Type B pancreatic cell (in vitro differentiated cells): ENCODE measurements around the gene LINC01488. TPM values are rescaled to one million over a fixed set of nuclear protein-coding genes. Genes with fewer than 3 reads are reported as not detected.

ENCODE experiments used
- DNase-seq: peaks from one replicate; pipeline ENCODE4 v3.0.0; 2021; ENCODE audit warnings: mixed read lengths; ENCODE audit not compliant: unreplicated experiment; ENCODE audit errors: extremely low spot score
- H3K27ac Mint-ChIP-seq: 2 replicates; pipeline ENCODE4 v1.8.0; 2021; ENCODE audit warnings: mild to moderate bottlenecking, mixed read lengths
- H3K27me3 Mint-ChIP-seq: 2 replicates; pipeline ENCODE4 v1.8.0; 2021; ENCODE audit warnings: mixed read lengths
- H3K36me3 Mint-ChIP-seq: 2 replicates; pipeline ENCODE4 v1.8.0; 2021; ENCODE audit warnings: mixed read lengths
- H3K4me1 Mint-ChIP-seq: one replicate; pipeline ENCODE4 v1.8.0; 2021; ENCODE audit warnings: mixed read lengths; ENCODE audit not compliant: unreplicated experiment
- H3K4me3 Mint-ChIP-seq: 2 replicates; pipeline ENCODE4 v1.8.0; 2021; ENCODE audit warnings: mild to moderate bottlenecking, mixed read lengths
- H3K9me3 Mint-ChIP-seq: 2 replicates; pipeline ENCODE4 v1.8.0; 2021; ENCODE audit warnings: mixed read lengths
- total RNA-seq: library from RNA; stranded (reverse); gene quantifications from 2 replicates; pipeline ENCODE4 v1.2.1, GENCODE V29; 2021; ENCODE audit warnings: low replicate concordance
- TF ChIP-seq, protein P1 (sequence below): fragments of 200-600 bp; sonication (generic); conservative IDR thresholded peaks from 2 replicates; pipeline ENCODE4 v1.5.0; 2021; ENCODE audit warnings: antibody characterized with exemption, mild to moderate bottlenecking

LINC01488 gene
- total RNA-seq, 1 donor from 2014 or later, result not detected

DNA sequence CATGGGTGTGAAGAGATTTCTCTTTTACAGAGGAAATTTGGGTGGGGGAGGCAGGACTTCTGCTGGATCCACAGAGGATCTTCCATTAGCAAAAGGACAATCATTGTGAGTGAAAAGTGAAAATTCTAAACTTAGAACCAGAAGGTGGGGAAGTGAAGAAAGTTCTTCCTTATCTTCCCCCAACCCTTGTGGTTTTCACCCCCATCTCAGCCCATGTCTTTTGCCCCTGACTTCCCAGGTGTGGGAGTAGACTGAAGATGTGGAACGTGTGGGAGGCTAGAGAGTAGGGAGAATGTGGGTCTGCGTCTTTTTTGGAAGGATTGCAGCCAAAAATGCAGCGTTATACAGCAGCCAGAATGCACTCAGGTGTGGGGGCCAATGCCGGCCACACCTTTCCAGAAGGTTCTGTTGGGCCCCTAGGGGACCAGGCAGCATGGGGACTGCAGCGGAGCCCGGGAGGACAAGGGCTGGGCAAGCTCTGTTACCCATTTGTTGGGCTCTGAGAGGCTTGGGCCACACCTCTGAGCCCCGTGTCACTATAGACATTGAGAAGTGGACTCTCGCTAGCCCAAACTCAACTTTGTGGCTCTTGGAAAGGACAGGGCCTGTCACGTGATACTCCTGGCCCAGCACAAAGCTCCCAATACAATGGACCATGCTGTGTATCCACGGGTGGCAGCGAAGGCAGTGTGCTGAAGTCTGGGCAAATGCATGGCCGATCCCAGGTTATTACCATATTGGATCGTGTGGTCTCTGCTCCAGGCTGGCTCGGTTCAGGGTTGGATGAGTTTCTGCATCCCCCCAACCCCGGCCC, 32.8 kb upstream of the LINC01488 start:
- H3K36me3 Mint-ChIP-seq, result no peaks in the 10 kb centered on the region
- TF ChIP-seq, protein P1, sequence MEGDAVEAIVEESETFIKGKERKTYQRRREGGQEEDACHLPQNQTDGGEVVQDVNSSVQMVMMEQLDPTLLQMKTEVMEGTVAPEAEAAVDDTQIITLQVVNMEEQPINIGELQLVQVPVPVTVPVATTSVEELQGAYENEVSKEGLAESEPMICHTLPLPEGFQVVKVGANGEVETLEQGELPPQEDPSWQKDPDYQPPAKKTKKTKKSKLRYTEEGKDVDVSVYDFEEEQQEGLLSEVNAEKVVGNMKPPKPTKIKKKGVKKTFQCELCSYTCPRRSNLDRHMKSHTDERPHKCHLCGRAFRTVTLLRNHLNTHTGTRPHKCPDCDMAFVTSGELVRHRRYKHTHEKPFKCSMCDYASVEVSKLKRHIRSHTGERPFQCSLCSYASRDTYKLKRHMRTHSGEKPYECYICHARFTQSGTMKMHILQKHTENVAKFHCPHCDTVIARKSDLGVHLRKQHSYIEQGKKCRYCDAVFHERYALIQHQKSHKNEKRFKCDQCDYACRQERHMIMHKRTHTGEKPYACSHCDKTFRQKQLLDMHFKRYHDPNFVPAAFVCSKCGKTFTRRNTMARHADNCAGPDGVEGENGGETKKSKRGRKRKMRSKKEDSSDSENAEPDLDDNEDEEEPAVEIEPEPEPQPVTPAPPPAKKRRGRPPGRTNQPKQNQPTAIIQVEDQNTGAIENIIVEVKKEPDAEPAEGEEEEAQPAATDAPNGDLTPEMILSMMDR, result no peak
- no peaks in the 10 kb centered on the region for H3K9me3 Mint-ChIP-seq
- no peak overlapping the region for H3K27ac Mint-ChIP-seq
- DNase-seq, result no peak
- H3K4me1 Mint-ChIP-seq, result peaks cover 28% of the 10 kb centered on the region
- no peaks in the 10 kb centered on the region for H3K27me3 Mint-ChIP-seq
- no peak overlapping the region for H3K4me3 Mint-ChIP-seq

GRCh38 chr11:69449320-69450063, 32.0 kb upstream of the LINC01488 start:
- no peak overlapping the region for H3K4me3 Mint-ChIP-seq
- no peaks in the 10 kb centered on the region for H3K27me3 Mint-ChIP-seq
- TF ChIP-seq, protein P1, result no peak
- H3K4me1 Mint-ChIP-seq, result peaks cover 20% of the 10 kb centered on the region
- H3K9me3 Mint-ChIP-seq, result no peaks in the 10 kb centered on the region
- H3K36me3 Mint-ChIP-seq, result no peaks in the 10 kb centered on the region
- DNase-seq, result no peak
- no peak overlapping the region for H3K27ac Mint-ChIP-seq

- no peaks in the 10 kb centered on the region for H3K9me3 Mint-ChIP-seq
- no peak overlapping the region for H3K27ac Mint-ChIP-seq
- peaks cover 15% of the 10 kb centered on the region for H3K4me1 Mint-ChIP-seq
- H3K4me3 Mint-ChIP-seq, result no peak overlapping the region
- TF ChIP-seq, protein P1, result no peak
- H3K27me3 Mint-ChIP-seq, result no peaks in the 10 kb centered on the region
- no peak for DNase-seq
- no peaks in the 10 kb centered on the region for H3K36me3 Mint-ChIP-seq
These were observed 31.2 kb upstream of the LINC01488 start for GRCh38 chr11:69450064-69450856.

DNA sequence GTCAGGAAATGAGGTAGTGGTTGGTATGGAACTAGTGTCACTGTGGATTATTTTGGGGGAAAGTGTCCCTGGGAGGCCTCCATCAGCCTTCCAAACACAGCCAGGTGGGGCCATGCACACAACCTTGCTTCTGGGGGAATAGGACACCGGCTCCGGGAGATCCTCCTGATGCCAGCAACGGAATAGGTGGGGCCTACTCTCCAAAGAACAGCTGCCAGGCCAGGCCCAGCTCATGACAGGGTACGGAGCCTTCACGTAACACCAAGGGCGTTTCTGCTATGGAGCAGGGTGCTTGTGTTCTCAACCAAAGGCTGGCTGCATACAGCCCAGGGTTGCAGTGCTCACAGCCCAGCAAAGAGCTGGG, 30.6 kb upstream of the LINC01488 start:
- no peaks in the 10 kb centered on the region for H3K36me3 Mint-ChIP-seq
- H3K27ac Mint-ChIP-seq, result no peak overlapping the region
- DNase-seq, result no peak
- TF ChIP-seq, protein P1, result no peak
- H3K27me3 Mint-ChIP-seq, result no peaks in the 10 kb centered on the region
- H3K9me3 Mint-ChIP-seq, result no peaks in the 10 kb centered on the region
- peaks cover 12% of the 10 kb centered on the region for H3K4me1 Mint-ChIP-seq
- H3K4me3 Mint-ChIP-seq, result no peak overlapping the region

DNA sequence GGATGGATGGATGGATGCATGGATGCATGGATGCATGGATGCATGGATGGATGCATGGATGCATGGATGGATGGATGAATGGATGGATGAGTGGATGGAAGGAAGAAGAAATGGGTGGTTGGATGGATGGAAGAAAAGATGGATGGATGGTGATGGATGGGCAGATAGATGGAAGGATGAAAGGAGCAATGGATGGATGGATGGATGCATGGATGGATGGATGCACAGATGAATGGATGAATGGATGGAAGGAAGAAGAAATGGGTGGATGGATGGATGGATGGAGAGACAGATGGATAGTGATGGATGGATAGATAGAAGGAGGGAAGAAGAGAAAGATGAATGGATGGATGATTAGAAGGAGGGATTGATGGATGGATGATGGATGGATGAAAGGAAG, 30.2 kb upstream of the LINC01488 start:
- no peaks in the 10 kb centered on the region for H3K9me3 Mint-ChIP-seq
- no peaks in the 10 kb centered on the region for H3K36me3 Mint-ChIP-seq
- H3K4me3 Mint-ChIP-seq, result no peak overlapping the region
- no peak overlapping the region for H3K27ac Mint-ChIP-seq
- H3K4me1 Mint-ChIP-seq, result peaks cover 12% of the 10 kb centered on the region
- TF ChIP-seq, protein P1, result no peak
- H3K27me3 Mint-ChIP-seq, result no peaks in the 10 kb centered on the region
- DNase-seq, result no peak
